Osteocyte (in vitro differentiated cells): ENCODE results near the gene MTA1. TPM values are rescaled to one million over a fixed set of nuclear protein-coding genes. Genes with fewer than 3 reads are reported as not detected.

Experiments used
- DNase-seq: peaks from one replicate; pipeline ENCODE4 v3.0.0; 2021; ENCODE audit warnings: mixed read lengths; ENCODE audit not compliant: unreplicated experiment; ENCODE audit errors: extremely low spot score
- H3K27ac Mint-ChIP-seq: one replicate; pipeline ENCODE4 v1.8.0; 2021; ENCODE audit warnings: mild to moderate bottlenecking, mixed read lengths; ENCODE audit not compliant: unreplicated experiment
- H3K27me3 Mint-ChIP-seq: one replicate; pipeline ENCODE4 v1.8.0; 2021; ENCODE audit warnings: mixed read lengths; ENCODE audit not compliant: unreplicated experiment
- H3K36me3 Mint-ChIP-seq: one replicate; pipeline ENCODE4 v1.8.0; 2021; ENCODE audit warnings: mixed read lengths; ENCODE audit not compliant: unreplicated experiment
- H3K4me1 Mint-ChIP-seq: one replicate; pipeline ENCODE4 v1.8.0; 2021; ENCODE audit warnings: mixed read lengths; ENCODE audit not compliant: unreplicated experiment
- H3K4me3 Mint-ChIP-seq: one replicate; pipeline ENCODE4 v1.8.0; 2021; ENCODE audit warnings: mild to moderate bottlenecking, moderate library complexity, mixed read lengths; ENCODE audit not compliant: unreplicated experiment
- H3K9me3 Mint-ChIP-seq: one replicate; pipeline ENCODE4 v1.8.0; 2021; ENCODE audit warnings: mixed read lengths; ENCODE audit not compliant: unreplicated experiment
- long read RNA-seq: library from polyadenylated mRNA; unstranded; transcript quantifications from one replicate; pipeline ENCODE4 v2.0.0, GENCODE V29; 2021
- total RNA-seq: library from RNA; stranded (reverse); gene quantifications from 2 replicates; pipeline ENCODE4 v1.2.1, GENCODE V29; 2021
- TF ChIP-seq, protein P1 (sequence below): fragments of 200-600 bp; sonication (generic); IDR thresholded peaks from 2 replicates; pipeline ENCODE4 v1.5.0; 2021; ENCODE audit warnings: antibody characterized with exemption, mild to moderate bottlenecking, moderate library complexity

MTA1 gene
- total RNA-seq = 122 and 132 TPM in 2 replicates
- long read RNA-seq, partial matches to known transcripts = 0 of 4 reads
- long read RNA-seq, other reads (novel, unspliced or antisense) = 4 of 4 reads

- no peaks in the 10 kb centered on the region for H3K27me3 Mint-ChIP-seq
- peak within 1 kb of the TSS; percentile 90 for H3K27ac Mint-ChIP-seq
- H3K36me3 Mint-ChIP-seq = no peaks in the 10 kb centered on the region
- H3K9me3 Mint-ChIP-seq = no peaks in the 10 kb centered on the region
- peaks cover 42% of the 10 kb centered on the region for H3K4me1 Mint-ChIP-seq
- DNase-seq = no peak
- H3K4me3 Mint-ChIP-seq = peak within 1 kb of the TSS; percentile 84
- TF ChIP-seq, protein P1, sequence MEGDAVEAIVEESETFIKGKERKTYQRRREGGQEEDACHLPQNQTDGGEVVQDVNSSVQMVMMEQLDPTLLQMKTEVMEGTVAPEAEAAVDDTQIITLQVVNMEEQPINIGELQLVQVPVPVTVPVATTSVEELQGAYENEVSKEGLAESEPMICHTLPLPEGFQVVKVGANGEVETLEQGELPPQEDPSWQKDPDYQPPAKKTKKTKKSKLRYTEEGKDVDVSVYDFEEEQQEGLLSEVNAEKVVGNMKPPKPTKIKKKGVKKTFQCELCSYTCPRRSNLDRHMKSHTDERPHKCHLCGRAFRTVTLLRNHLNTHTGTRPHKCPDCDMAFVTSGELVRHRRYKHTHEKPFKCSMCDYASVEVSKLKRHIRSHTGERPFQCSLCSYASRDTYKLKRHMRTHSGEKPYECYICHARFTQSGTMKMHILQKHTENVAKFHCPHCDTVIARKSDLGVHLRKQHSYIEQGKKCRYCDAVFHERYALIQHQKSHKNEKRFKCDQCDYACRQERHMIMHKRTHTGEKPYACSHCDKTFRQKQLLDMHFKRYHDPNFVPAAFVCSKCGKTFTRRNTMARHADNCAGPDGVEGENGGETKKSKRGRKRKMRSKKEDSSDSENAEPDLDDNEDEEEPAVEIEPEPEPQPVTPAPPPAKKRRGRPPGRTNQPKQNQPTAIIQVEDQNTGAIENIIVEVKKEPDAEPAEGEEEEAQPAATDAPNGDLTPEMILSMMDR = no peak
These were observed at the start of gene MTA1 for GRCh38 chr14:105419195-105420091. Gene MTA1, plus strand, starts transcription at chr14:105419827. Its CDS starts 209 bp downstream, at chr14:105420036.

GRCh38 chr14:105374389-105374788 is 45.2 kb upstream of the MTA1 start:
- Mint-ChIP-seq H3K36me3 (peaks cover 9% of the 10 kb centered on the region), H3K4me1 (no peaks in the 10 kb centered on the region), H3K27me3 (no peaks in the 10 kb centered on the region), H3K4me3 (no peak overlapping the region), H3K27ac (no peak overlapping the region), H3K9me3 (no peaks in the 10 kb centered on the region)
- DNase-seq = no peak
- TF ChIP-seq, protein P1 = no peak

DNA sequence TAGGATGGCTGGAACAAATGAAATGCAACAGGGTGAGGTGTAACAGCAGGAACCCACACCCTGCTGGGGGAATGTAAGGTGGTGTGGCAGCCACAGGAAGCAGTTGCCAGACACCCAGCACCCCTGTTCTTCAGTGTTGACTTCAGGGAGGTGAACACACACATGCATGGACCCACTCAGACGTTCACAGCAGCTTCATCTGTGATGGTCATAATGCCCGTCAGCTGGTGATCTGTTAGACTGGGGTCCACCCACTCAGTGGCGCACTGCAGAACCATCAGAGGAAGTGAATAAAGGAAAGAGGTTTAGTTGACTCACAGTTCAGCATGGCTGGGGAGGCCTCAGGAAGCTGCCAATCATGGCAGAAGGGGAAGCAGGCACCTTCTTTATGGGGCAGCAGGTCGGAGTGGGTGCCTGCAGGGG is 44.0 kb upstream of the MTA1 start:
- H3K9me3 Mint-ChIP-seq = no peaks in the 10 kb centered on the region
- no peaks in the 10 kb centered on the region for H3K4me1 Mint-ChIP-seq
- no peaks in the 10 kb centered on the region for H3K27me3 Mint-ChIP-seq
- peaks cover 7% of the 10 kb centered on the region for H3K36me3 Mint-ChIP-seq
- no peak overlapping the region for H3K27ac Mint-ChIP-seq
- TF ChIP-seq, protein P1 = no peak
- H3K4me3 Mint-ChIP-seq = no peak overlapping the region
- no peak for DNase-seq

DNA sequence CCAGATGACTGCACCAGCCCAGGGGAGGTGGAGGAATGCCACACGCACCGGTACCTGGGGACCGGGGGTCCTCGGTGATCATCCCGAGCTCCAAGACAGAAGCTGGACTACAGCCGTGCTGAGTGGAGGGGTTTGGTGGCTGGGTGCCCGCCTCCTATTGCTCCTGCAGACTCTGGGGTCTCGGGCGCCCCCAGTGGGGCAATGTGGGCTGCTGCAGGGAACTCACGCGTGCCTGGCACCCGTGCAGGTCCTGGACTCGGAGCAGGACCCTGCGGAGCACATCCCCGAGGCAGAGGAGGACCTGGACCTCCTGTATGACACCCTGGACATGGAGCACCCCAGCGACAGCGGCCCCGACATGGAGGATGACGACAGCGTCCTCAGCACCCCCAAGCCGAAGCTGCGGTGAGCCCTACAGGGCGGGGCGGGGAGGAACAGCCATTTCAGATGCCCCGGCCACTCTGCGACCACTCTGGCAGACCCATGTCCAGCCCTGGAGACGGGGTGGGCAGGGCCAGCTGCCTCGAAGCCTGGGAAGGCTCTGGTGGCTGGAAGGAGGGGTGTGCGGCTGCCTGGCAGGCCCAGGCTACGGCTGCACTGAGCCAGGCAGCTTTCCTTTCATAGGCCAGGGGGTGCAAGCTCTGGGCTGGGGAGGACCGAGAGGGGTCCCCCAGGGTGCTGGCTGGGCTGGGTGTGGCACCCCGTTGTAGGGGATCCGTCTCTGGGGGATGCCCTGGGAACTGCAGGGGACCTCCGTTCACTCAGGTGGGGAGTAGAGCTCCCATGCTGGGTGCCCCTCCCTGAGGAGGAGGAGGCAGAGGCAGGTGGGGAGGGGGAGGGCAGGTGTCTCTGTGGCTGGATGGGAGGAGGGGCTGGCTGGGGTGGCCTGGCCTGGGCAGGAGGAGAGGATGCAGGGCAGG is 42.8 kb upstream of the MTA1 start:
- DNase-seq = no peak
- TF ChIP-seq, protein P1 = no peak
- no peaks in the 10 kb centered on the region for H3K4me1 Mint-ChIP-seq
- H3K27me3 Mint-ChIP-seq = no peaks in the 10 kb centered on the region
- no peaks in the 10 kb centered on the region for H3K9me3 Mint-ChIP-seq
- no peak overlapping the region for H3K27ac Mint-ChIP-seq
- H3K36me3 Mint-ChIP-seq = peaks cover 5% of the 10 kb centered on the region
- no peak overlapping the region for H3K4me3 Mint-ChIP-seq
